NCI-H1105 treated with DMSO at 0.1 percent for 48 hours (cell line): ENCODE results near the gene ADGRB2.
A peak's percentile ranks its signal among the peaks of the same experiment; 100 is the strongest.

ENCODE experiments used
- DNase-seq: peaks from one replicate; lab custom pipeline; 2025; lab: John Stamatoyannopoulos, UW

ADGRB2 gene

GRCh38 chr1:31762726-31763670, 1.1 kb downstream of the ADGRB2 start:
- peak; percentile 83 for DNase-seq

- DNase-seq = no peak
These were observed 1.8 kb downstream of the ADGRB2 start for GRCh38 chr1:31762323-31762722.

DNA sequence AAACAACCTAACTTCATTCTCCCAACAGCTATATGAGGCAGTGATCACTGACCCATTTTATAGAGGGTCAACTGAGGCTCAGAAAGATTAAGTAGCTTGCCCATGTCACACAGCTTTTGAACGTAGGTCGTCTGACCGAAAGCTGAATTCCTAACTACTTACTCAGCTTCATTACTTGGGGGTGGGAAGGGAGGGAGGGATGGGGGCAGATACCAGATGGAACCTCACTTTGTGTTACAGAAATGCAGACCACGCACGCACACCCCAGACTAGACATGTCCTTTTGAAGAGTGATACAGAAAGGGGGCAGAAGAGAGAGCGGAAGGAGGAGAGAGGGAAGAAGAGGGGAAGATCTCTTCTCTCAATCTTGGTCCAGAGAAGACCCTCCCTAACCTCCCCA, 2.3 kb downstream of the ADGRB2 start:
- DNase-seq = no peak

DNA sequence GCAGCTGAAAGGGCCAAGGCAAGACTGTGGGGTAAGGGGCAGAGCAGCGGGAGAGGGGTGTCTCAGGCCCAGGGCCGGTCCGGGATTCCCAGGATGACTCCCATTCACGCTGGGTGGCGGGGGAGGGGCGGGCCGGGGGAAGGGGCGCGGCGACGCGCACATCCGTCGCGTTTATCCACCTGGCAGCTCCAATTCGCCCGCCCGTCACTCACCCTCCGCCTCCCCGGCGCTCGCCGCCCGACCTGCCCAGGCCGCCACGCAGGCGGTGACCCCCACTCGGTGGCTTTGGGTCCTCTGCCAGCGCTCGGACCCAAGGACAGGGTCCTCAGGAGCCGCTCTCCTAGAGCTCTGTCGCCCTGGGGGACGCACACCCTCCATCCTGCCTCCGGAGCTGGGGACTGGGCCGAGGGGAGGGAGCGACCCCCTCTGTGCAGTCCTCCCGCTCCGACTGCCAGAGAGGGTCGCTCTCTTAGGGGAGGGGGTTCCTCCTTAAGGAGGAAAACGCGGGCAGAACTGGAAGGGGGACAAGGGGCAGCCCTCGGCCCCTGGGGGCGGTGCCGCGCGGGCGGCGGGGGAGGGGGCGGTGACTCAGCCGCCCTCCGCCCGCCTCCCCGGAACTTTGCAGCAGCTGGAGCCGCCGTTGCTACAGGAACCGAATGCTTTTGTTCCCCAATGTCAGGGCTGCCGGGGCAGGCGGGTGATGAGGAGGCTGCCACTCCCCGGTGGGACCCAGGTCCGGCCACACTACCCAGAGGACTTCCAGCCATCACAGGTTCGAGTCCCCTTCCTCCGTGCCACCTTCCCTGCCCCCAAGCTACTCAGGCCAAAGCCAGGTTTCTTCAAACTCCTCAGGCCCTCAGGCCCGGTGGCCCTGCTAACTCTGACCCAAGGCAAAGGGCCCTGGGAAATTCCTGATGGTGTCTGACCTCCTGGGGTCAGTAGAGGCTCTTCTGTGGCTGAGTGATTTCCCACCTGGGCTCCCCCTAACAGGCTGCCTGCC, 3.4 kb downstream of the ADGRB2 start:
- DNase-seq = peak; percentile 73

DNA sequence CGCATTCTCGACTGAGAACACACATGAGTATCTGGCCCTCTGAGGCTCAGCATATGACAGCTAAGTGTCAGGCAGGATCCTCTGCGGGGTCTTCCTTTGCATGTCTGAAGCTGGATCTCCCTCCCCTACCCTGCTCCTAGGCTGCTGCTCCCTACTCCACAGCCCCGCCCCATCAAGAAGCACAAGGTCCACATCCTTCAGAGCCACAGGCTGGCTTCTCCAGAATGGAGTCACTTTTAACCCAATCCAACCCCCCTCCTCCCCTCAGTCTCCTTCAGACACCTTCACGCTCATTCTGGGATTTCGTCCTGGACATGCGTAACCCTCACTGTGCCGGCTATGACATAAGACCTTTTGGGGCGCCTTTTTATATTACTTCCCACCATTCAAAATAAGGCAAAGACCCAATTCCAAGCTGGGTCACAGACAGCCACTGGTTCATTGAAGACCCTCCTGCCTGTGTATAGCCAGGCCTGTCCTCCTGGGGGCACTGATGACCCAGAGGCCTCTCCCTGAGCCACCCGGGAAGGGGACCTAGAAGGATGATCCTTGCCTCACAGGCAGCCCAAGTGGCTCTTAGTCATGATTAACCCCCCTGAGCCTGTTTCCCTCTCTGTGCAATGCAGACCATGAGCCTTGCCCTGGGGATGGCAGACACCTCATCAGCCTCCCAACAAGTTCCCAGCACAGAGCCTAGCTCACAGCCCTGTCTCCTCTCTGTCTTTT, 4.7 kb downstream of the ADGRB2 start:
- DNase-seq = no peak

GRCh38 chr1:31758823-31759222, 5.3 kb downstream of the ADGRB2 start:
- no peak for DNase-seq

GRCh38 chr1:31757989-31758388, 6.2 kb downstream of the ADGRB2 start:
- DNase-seq = no peak

DNA sequence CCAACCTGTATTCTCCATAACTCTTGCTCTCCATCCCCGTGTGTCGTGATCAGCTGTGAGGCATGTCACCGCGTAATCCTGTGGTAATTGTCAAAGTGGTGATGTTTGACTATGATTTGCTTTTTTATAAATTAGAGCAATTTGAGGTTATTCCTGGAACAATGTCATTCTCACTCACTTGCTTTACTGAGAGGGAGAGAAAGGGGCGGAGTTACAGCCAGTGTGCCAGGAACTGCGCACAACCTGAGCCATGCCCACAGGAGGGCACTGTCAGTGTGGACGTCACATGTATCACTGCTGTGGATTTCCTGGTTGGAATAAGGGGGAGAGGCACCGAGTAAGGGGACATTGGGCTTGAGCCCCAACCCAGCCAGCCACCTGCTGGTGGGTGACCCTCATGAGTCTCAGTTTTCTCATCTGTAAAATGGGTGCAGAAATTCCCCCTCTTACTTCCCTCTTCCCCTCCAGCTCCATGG, 6.9 kb downstream of the ADGRB2 start:
- DNase-seq = no peak

DNA sequence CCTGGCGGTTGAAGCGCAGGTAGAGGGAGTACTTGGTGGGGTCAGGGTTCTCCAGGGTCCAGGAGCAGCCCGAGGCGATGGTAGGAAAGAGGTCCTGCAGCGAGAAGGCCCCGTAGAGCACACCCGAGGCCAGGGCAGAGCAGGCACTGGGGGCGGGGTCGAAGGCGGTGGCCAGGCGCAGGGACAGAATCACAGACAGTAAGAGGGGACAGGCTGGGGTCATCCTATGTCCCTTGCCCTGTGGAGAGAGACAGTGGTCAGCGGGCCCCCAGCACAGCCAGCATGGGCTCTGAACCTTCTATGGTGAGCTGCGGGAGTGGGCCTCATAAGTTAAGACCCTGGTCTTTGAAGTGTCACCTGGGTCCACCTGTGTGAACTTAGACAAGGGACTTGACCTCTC, 7.6 kb downstream of the ADGRB2 start:
- DNase-seq = no peak

GRCh38 chr1:31755850-31756492, 8.2 kb downstream of the ADGRB2 start:
- DNase-seq = no peak

GRCh38 chr1:31755197-31755611, 8.9 kb downstream of the ADGRB2 start:
- no peak for DNase-seq

GRCh38 chr1:31754397-31754796, 9.7 kb downstream of the ADGRB2 start:
- DNase-seq = no peak

- DNase-seq = peak; percentile 98
These were observed 10.3 kb downstream of the ADGRB2 start for GRCh38 chr1:31753707-31754349.

- DNase-seq = no peak
These were observed 11.1 kb downstream of the ADGRB2 start for GRCh38 chr1:31752952-31753475.

GRCh38 chr1:31752258-31752657, 11.9 kb downstream of the ADGRB2 start:
- no peak for DNase-seq

- no peak for DNase-seq
These were observed 12.3 kb downstream of the ADGRB2 start for GRCh38 chr1:31751822-31752241.

DNA sequence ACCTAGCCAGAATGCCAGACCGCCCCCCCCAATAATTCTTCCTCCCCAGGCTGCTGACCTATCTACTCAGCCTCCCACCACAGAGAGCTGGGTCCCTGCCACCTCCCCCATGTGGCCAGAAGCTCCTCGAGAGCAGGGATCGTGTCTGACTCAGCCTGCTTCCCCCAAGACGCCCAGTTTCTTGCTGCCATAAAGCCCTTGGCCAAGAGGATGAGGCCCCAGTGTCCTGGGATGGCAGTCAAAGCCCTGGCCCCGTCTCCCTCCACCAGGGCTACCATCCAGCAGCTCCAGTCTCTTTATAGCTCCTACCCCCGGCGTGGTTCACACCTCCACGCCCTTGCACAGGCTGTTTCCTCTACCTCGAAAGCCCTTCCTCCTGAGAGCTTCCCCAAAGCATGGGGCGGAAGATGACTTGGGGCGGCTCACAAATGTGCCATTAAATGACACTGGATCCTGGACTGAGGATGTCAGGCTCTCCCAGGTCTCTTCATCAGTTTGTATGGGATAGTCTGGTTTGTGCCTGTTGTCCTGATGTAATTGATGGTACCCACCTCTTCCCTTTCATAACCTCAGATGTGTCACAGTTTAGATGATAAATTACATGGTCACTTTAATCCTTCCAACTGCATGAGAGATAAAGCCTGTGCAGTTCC, 13.2 kb downstream of the ADGRB2 start:
- no peak for DNase-seq

DNA sequence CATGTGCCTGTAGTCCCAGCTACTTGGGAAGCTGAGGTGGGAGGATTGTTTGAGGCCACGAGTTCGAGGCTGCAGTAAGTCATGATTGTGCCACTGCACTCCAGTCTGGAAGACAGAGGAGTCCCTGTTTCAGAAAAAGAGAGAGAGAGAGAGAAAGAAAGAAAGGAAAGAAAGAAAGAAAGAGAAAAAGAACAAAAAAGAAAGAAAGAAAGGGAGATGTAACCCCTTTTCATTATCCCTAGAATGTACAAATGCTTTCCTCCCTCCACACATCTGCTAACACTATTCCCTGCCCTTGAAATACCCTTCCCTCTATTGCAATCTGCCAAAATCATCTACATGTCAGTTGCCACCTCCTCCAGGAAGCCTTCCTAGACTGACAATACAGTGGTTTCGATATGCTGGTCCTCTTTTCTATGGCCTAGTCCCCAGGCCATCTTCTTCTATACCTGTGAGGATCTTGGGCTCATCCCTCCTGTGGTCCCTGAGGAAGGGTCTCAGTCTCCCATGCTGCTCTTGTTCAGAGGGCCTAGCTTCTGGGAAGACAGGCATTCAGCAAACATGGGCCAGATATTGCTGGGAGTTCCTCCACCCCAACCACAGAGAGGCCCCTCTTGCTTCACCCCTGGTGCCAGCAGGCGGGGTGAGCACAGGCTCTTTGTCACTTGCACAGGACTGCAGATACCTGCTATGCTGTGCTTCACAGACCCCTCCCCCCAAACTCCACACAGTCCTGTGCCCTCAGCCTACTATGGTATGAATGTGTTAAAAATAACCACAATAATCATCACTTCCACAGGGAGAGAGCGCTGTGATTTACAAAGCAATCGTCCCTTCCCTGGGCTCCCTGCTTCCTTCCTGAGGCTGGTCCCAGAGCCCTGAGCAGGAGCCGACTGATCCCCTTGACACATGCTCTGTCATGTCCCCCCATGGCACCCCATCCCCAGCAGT, 14.1 kb downstream of the ADGRB2 start:
- DNase-seq = no peak

- no peak for DNase-seq
These were observed 15.8 kb downstream of the ADGRB2 start for GRCh38 chr1:31748365-31748764.
